Right lobe of liver (tissue), 6 donors: Measurements from ENCODE around the gene CELSR1. TPM values are rescaled to one million over a fixed set of nuclear protein-coding genes. Genes with fewer than 3 reads are reported as not detected.

Source experiments
- ATAC-seq, 4 donors: fragments of 200-7000 bp; cut with Tn5 transposase; one replicate each; pipeline ENCODE4 v1.9.1; 2020; ENCODE audit warnings: mild to moderate bottlenecking in 4 of 4, moderate library complexity in 4 of 4
- DNase-seq, 3 donors: peaks; one replicate each; pipeline ENCODE4 v3.0.0-alpha.2; 2020
- H3K27ac ChIP-seq, 3 donors: fragments of 200-600 bp; one replicate each; pipeline ENCODE4 v1.8.0; 2022
- H3K27me3 ChIP-seq, 2 donors: fragments of 200-600 bp; one replicate each; pipeline ENCODE4 v1.8.0; 2022
- H3K36me3 ChIP-seq, 4 donors: fragments of 200-600 bp; sonication (generic) in 1 of 4; one replicate each; pipeline versions ENCODE4 v1.5.1 to v1.8.0; 2017 to 2022; ENCODE audit warnings: control low read depth in 1 of 4
- H3K4me1 ChIP-seq, 4 donors: fragments of 200-600 bp; sonication (generic) in 1 of 4; one replicate each; pipeline versions ENCODE4 v1.5.1 to v1.8.0; 2017 to 2022; ENCODE audit warnings: control low read depth in 1 of 4
- H3K4me3 ChIP-seq, 3 donors: fragments of 200-600 bp; one replicate each; pipeline ENCODE4 v1.8.0; 2022
- H3K9me3 ChIP-seq, 4 donors: fragments of 200-600 bp; sonication (generic) in 1 of 4; one replicate each; pipeline versions ENCODE4 v1.5.1 to v1.8.0; 2017 to 2022; ENCODE audit warnings: control low read depth in 1 of 4
- CTCF ChIP-seq, 4 donors: fragments of 200-600 bp in 3 of 4; fragments of 450-650 bp in 1 of 4; IDR thresholded peaks; one replicate each; pipeline versions ENCODE4 v1.5.1 to v1.8.0; 2016 to 2022; ENCODE audit warnings: antibody characterized with exemption in 4 of 4, mild to moderate bottlenecking in 2 of 4
- POLR2A ChIP-seq: fragments of 450-650 bp; IDR thresholded peaks from one replicate; pipeline ENCODE4 v1.6.1; 2017; ENCODE audit warnings: antibody characterized with exemption, mild to moderate bottlenecking
- WGBS: methylation state at CpG from one replicate; pipeline ENCODE4 v1.1.6; 2018; ENCODE audit warnings: low coverage, low lambda C conversion rate; ENCODE audit not compliant: insufficient coverage; ENCODE audit errors: missing lambda C conversion rate; 5-methylcytosine and 5-hydroxymethylcytosine counted together
- intact Hi-C, 2 donors: fragments of 100-400 bp; cut with DNase I; formaldehyde crosslinking; loops; one replicate each; pipeline versions ENCODE4 v1.11.2 to v1.14.1; 2022
- total RNA-seq, 6 experiments: library from RNA; depleted of rRNA in 2 of 6; stranded (reverse); fragments of >200 nt in 2 of 6; fragmentation: NEBNext Ultra II Directional in 3 of 6; extraction: Animal tissue kit (Norgen Biotek cat#: 25700) in 3 of 6; gene quantifications; one replicate each; pipeline versions ENCODE4 v1.1.0 to v1.2.4, GENCODE V29; 2016 to 2023
- donor health status: DM: no; HTN: yes; CAD: no.
- donor health status: DM: no; HTN: no; CAD: no.
- donor health status: DM: no; HTN: no; CAD: no.
- donor health status: DM: no; HTN: yes; CAD: no.
- donor health status: DM: no; HTN: yes; CAD: no.

CELSR1 gene
- total RNA-seq, 6 experiments from 2014 or later = 2.9 to 8.2 (median 5.0) TPM

- Histone ChIP-seq H3K9me3 (no peaks in the 10 kb centered on the region), H3K36me3 (no peaks in the 10 kb centered on the region), H3K27ac (no peak overlapping the region), H3K4me1 (peaks cover 0 to 8% (median 0%) of the 10 kb centered on the region in 4 donors), H3K4me3 (no peak overlapping the region), H3K27me3 (peaks cover 0 to 4% of the 10 kb centered on the region in 2 donors)
- no peak for DNase-seq
- TF ChIP-seq CTCF (IDR thresholded peaks at IDR 0.05) = no peak
- TF ChIP-seq POLR2A = no peak
- intact Hi-C loops = loop anchor here (5.0 to 10.0 kb wide), 2 partner anchors 156 to 184 kb away; no protein-coding TSS in a partner anchor
- no peak for ATAC-seq
- 97% methylated on average over 4 of the region's 5 CpGs for WGBS
These were observed 3.5 kb upstream of the CELSR1 start for GRCh38 chr22:46540874-46541273.

- Histone ChIP-seq H3K4me3 (no peak overlapping the region), H3K36me3 (no peaks in the 10 kb centered on the region), H3K9me3 (no peaks in the 10 kb centered on the region), H3K4me1 (peaks cover 0 to 8% (median 0%) of the 10 kb centered on the region in 4 donors), H3K27ac (no peak overlapping the region), H3K27me3 (peaks cover 0 to 4% of the 10 kb centered on the region in 2 donors)
- intact Hi-C loops = loop anchor here in 1 of 2 donors (5.0 kb wide), 1 partner anchor 182 kb away; no protein-coding TSS in a partner anchor
- DNase-seq (no peak), ATAC-seq (no peak)
- TF ChIP-seq CTCF (IDR thresholded peaks at IDR 0.05) = no peak
- 65% methylated on average over 9 of the region's 9 CpGs for WGBS
These were observed 1.7 kb upstream of the CELSR1 start for GRCh38 chr22:46539169-46539568.

GRCh38 chr22:46538814-46539160 lies 1.4 kb upstream of the CELSR1 start:
- peak in 1 of 4 donors; percentile 8 for ATAC-seq
- no peak for TF ChIP-seq POLR2A
- no peak for TF ChIP-seq CTCF (IDR thresholded peaks at IDR 0.05)
- Histone ChIP-seq H3K27me3 (peaks cover 0 to 4% of the 10 kb centered on the region in 2 donors), H3K4me3 (no peak overlapping the region), H3K27ac (no peak overlapping the region), H3K4me1 (peaks cover 0 to 8% (median 0%) of the 10 kb centered on the region in 4 donors), H3K9me3 (no peaks in the 10 kb centered on the region), H3K36me3 (no peaks in the 10 kb centered on the region)
- intact Hi-C loops = loop anchor here in 1 of 2 donors (5.0 kb wide), 1 partner anchor 181 kb away; no protein-coding TSS in a partner anchor
- 11% methylated on average over 4 of the region's 13 CpGs for WGBS
- DNase-seq = no peak

- Histone ChIP-seq H3K27ac (no peak overlapping the region), H3K36me3 (no peaks in the 10 kb centered on the region), H3K27me3 (peaks cover 0 to 4% of the 10 kb centered on the region in 2 donors), H3K4me3 (peak overlapping the region; percentile 9 to 31 (median 19)), H3K9me3 (no peaks in the 10 kb centered on the region), H3K4me1 (peaks cover 0 to 8% (median 0%) of the 10 kb centered on the region in 4 donors)
- DNase-seq (no peak), ATAC-seq (no peak)
- intact Hi-C loops = loop anchor here in 1 of 2 donors (5.0 kb wide), 1 partner anchor 181 kb away; no protein-coding TSS in a partner anchor
- TF ChIP-seq CTCF (IDR thresholded peaks at IDR 0.05) = no peak
- TF ChIP-seq POLR2A = no peak
- WGBS = 1% methylated on average over 27 of the region's 70 CpGs
These were observed 760 bp upstream of the CELSR1 start for GRCh38 chr22:46537946-46538813.
